ENCODE measurements around the gene PDPN.

PDPN gene

GRCh38 chr1:13581446-13581845 is 2.2 kb upstream of the PDPN start:
- DNase-seq (ENCODE audit: low read depth) = no peak

GRCh38 chr1:13582713-13583443 is 754 bp upstream of the PDPN start:
- no peak for DNase-seq (ENCODE audit: low read depth)

DNA sequence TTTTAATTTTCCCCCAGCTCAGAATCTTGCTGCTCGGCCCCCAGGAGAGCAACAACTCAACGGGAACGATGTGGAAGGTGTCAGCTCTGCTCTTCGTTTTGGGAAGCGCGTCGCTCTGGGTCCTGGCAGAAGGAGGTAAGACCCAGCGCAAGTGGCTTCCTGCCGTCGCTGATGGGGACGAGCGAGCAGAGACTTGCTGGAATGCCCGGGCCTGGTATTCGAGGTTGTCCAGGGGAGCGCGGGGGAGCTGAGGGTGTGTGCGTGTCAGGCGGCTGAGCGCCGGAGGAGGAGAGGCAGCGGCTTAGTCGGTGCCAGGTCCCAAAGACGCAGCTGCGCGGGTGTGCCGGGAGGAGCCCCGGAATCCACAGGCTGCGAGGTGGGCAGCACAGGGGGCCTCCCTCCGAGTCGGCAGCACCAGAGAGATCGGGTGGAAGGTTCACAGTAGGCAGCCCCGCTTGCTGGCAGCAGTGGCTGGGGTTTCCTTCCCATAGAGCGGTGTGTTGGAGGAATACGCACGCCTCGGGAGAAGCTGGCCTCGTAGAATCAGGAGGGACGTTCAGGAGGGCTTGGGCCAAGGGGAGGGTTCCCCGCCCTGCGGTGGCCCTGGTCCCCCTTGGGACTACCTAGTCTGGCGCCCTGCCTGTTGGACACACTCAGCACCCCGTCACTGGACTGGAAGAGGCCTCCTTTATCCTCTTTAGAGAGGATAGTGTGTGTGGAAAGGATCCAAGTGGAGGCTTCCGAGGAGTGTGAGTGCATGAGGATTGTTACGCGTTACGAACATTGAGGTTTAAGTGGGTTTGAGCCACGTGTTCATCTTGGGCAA is 547 bp downstream of the PDPN start:
- no peak for DNase-seq (ENCODE audit: low read depth)

GRCh38 chr1:13584876-13585611 is 1.4 kb downstream of the PDPN start:
- DNase-seq (ENCODE audit: low read depth) = no peak

DNA sequence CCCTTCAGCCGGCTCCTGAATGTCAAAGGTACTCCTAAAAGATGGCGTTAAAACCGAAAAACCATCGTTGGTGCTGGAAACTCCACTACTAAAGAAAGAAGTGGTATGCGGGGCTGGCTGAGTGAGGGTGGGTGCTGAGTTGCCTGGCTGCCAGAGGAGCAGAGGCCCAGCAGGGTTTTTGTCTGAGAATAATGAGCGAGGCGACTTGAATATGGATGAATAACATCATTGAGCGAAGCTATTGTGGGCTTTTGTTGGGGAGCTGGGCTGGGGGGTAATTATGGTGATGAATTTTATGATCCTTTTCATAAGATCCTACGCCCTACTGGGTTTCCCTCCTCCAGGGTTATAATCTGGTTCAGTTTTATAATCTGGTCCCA is 2.0 kb downstream of the PDPN start:
- DNase-seq (ENCODE audit: low read depth) = no peak

DNA sequence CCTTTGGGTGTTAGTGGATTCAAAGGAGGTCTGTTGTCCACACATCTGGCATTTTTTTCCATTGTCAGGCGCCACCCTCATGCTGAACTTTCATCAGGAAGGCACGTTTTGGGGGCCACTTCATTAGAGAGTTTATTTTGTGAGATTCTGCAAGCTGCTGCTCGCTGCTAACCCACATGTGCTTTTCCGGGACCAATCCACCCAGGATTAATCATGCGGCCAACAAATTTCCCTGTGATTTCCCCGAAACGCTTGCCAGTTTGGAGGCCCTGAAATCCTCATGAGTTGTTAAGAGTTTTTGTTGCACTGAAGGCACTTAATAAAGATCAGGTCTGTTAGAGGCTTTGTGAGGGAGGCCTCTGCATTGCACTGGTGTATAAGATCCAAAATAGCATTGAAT is 2.4 kb downstream of the PDPN start:
- no peak for DNase-seq (ENCODE audit: low read depth)

DNA sequence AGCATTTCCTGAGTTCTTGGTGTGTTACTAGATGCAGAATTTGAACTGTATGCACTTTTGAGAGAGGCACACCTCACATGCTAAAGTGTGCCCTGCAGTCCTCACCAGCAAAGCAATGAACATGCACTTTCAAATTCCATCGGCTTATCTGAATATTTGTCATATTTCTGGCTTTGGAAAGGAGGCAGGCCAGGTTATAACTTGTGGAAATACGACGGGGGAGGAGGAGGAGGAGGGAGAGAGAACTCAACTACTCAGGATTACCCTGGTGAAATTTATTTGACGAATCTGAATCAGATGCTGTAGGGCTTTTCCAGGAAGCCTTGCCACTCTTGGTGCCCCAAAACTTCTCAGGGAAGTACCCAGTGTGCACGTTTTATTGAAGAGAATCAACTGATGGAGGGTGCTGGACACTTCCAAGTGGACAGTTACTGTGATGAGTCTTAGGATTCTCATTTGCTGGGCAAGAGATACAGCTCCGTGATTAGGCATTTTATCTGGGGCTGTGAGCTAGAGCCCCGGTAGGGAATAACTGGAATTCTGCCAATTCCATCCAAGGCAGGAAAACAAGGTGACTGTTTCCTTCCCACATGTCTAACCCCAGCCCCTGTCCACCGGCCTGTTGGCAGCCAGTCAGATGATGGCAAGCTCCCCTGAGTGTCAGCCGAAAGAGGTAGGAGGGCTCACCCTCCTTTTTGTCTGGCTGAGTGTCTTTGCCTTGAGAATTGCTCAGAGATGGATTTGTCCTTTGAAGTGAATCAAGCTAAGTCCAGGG is 3.8 kb downstream of the PDPN start:
- DNase-seq (ENCODE audit: low read depth) = no peak

GRCh38 chr1:13588946-13589796 is 5.5 kb downstream of the PDPN start:
- DNase-seq (ENCODE audit: low read depth) = no peak

- DNase-seq (ENCODE audit: low read depth) = no peak
These were observed 6.9 kb downstream of the PDPN start for GRCh38 chr1:13590486-13590885.

- no peak for DNase-seq (ENCODE audit: low read depth)
These were observed 10.0 kb downstream of the PDPN start for GRCh38 chr1:13593511-13594131.

- no peak for DNase-seq (ENCODE audit: low read depth)
These were observed 11.8 kb downstream of the PDPN start for GRCh38 chr1:13595411-13595810.

- no peak for DNase-seq (ENCODE audit: low read depth)
These were observed 13.5 kb downstream of the PDPN start for GRCh38 chr1:13597166-13597565.

DNA sequence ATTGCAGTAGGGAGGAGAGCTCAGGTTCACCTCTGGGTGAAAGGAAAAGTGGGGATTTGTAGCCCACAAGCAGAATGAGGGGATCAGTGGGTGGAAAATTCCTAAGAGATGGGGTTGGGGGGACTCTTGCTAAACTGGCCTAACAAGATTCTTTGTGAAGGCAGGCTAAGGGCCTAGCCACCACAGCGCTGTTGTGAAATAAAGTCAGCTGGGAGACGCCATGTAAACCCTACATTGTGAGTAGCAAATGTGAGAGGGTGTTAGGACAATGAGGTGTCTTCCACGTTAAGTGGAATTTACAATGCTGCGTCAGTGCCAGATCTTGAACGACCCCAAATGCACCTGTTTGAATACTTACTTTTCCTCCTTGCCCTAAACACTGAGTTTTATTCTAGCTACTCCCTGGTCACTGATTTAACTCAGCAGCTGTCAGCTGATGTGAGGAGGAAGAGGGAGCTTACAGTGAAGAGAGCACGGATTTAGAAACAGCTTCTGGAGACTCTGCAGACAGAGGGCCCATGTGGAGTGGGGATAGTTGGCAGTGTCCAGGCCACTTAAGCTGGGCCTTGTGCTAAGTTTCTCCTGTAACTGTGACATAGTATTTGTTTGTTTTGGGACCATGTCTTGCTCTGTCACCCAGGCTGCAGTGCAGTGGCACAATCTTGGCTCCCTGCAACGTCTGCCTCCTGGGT is 17.3 kb downstream of the PDPN start:
- DNase-seq (ENCODE audit: low read depth) = no peak

DNA sequence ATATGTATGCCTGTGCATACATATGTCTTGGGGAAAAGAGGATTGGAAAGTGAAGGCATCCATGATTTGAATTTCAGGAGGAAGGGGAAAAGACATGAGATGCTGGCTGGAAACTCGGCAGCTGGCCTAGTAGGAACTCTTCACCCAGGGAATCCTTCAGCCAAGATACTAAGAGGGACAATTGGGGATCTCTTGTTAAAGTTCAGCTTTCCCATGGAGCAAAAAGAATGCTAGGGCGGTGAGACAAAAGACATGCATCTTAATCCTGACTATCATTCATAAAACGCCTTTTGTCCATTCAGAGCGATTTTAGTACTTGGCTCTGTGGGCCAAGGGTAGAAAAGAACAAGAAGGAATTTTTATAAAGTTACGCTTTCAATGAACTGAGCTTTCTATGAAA is 20.5 kb downstream of the PDPN start:
- no peak for DNase-seq (ENCODE audit: low read depth)

- DNase-seq (ENCODE audit: low read depth) = no peak
These were observed 21.1 kb downstream of the PDPN start for GRCh38 chr1:13604721-13605120.

- no peak for DNase-seq (ENCODE audit: low read depth)
These were observed 21.5 kb downstream of the PDPN start for GRCh38 chr1:13605159-13605558.

DNA sequence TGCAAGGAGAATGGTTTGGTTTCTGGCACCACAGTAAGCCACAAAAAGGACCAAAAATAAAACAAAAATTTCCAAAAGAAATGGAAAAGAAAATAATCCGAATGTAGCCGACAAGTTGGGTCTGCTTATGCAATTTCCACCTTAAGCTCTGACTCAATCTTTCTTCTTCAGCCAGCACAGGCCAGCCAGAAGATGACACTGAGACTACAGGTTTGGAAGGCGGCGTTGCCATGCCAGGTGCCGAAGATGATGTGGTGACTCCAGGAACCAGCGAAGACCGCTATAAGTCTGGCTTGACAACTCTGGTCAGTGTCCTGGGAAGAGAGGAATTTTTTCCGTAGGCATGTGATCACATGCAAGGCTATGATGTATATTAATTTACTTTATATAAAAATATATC is 23.4 kb downstream of the PDPN start:
- no peak for DNase-seq (ENCODE audit: low read depth)

DNA sequence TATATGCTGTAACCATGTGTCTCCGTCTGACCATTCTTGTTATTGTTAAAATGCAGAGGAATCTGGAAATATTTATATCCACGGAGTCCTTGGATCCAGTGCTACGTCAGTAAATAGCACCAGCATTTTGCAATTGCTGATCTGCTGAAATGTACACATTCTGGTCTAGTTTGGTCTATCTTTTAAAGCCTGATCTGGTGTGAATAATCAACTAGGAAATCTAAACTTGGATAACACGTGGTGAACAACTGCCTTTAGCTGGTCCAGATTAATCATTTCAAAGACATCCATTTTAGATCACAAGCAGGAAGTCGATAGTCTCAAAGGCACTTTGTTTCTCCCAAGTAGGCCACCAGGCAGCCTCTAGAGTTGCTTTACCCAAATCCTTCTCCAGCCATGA is 32.6 kb downstream of the PDPN start:
- no peak for DNase-seq (ENCODE audit: low read depth)

DNA sequence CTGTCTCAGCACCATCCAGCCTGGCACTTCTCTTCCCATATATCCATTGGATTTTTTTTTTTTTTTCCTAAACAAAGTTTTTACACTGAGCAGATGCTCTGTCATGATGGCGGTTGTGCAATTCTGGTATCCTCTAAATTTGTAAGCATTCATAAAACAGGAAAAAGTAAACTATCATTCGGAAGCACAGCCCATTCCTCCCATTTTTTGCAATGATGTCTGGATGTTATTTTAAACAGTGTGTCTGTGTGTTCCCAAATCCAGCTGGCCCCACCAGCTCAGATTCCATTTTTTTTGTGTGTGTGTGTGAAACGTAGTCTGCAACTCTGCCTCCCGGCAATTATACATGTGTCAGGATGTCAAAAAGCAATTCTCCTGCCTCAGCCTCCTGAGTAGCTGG is 33.5 kb downstream of the PDPN start:
- DNase-seq (ENCODE audit: low read depth) = no peak

GRCh38 chr1:13617773-13618172 is 34.1 kb downstream of the PDPN start:
- DNase-seq (ENCODE audit: low read depth) = no peak

All from T-helper 22 cell (primary cell).